Kidney (tissue), 14 donors: ENCODE measurements around the gene SLCO4A1. TPM values are rescaled to one million over a fixed set of nuclear protein-coding genes. Genes with fewer than 3 reads are reported as not detected.
A peak's percentile ranks its signal among the peaks of the same experiment; 100 is the strongest.

Source experiments
- DNase-seq, 5 donors: peaks; one replicate each; pipeline ENCODE4 v3.0.0-alpha.2; 2013 to 2020
- FAIRE-seq: peaks from 2 replicates; lab custom pipeline; 2012; peaks lifted over from hg19 to GRCh38; lab: Jason Lieb, UNC
- H3K27ac ChIP-seq, 2 donors: one replicate each; pipeline ENCODE4 v1.7.0; 2013; ENCODE audit warnings: low read depth in 2 of 2, low read length in 2 of 2, inconsistent platforms in 1 of 2
- H3K27me3 ChIP-seq: one replicate; pipeline ENCODE4 v1.7.1; 2013; ENCODE audit warnings: low read length, inconsistent platforms; ENCODE audit not compliant: control insufficient read depth, insufficient read depth
- H3K36me3 ChIP-seq, 3 donors: one replicate each; pipeline versions ENCODE4 v1.7.0 to v1.7.1; 2013; ENCODE audit warnings: low read length in 3 of 3, control low read depth in 1 of 3, inconsistent platforms in 1 of 3; ENCODE audit not compliant: insufficient read depth in 3 of 3, control insufficient read depth in 2 of 3
- H3K4me1 ChIP-seq, 3 donors: one replicate each; pipeline versions ENCODE4 v1.7.0 to v1.7.1; 2013; ENCODE audit warnings: low read length in 3 of 3, inconsistent platforms in 1 of 3, low read depth in 1 of 3; ENCODE audit not compliant: control insufficient read depth in 2 of 3, insufficient read depth in 2 of 3
- H3K4me3 ChIP-seq, 3 donors: one replicate each; pipeline versions ENCODE4 v1.7.0 to v1.8.1; 2013; ENCODE audit warnings: low read length in 3 of 3, control low read depth in 1 of 3, inconsistent platforms in 1 of 3
- H3K9ac ChIP-seq, 3 donors: one replicate each; pipeline versions ENCODE4 v1.7.0 to v1.7.1; 2013; ENCODE audit warnings: low read length in 3 of 3, control low read depth in 1 of 3, inconsistent platforms in 1 of 3
- H3K9me3 ChIP-seq, 3 donors: one replicate each; pipeline versions ENCODE4 v1.7.0 to v1.7.1; 2013; ENCODE audit warnings: low read length in 3 of 3, control low read depth in 1 of 3, inconsistent platforms in 1 of 3; ENCODE audit not compliant: control insufficient read depth in 2 of 3, insufficient read depth in 1 of 3
- CTCF ChIP-seq: IDR thresholded peaks from 3 replicates; pipeline ENCODE4 v1.5.1; 2012; ENCODE audit warnings: mild to moderate bottlenecking, moderate library complexity, borderline replicate concordance; ENCODE audit not compliant: insufficient read depth; ENCODE audit errors: extremely low read depth
- intact Hi-C: fragments of 100-400 bp; cut with DNase I; formaldehyde crosslinking; loops from one replicate; pipeline ENCODE4 v1.11.1; 2022
- polyA plus RNA-seq: library from polyadenylated mRNA; stranded (reverse); fragments of 350-450 nt; fragmentation: Illumina TruSeq; extraction: RNeasy Lipid Tissue Mini Kit (QIAGEN cat#74804); gene quantifications from one replicate; pipeline ENCODE4 v1.2.3, GENCODE V29; 2014; ENCODE audit warnings: low read depth, low replicate concordance; ENCODE audit not compliant: insufficient read depth
- total RNA-seq: library from RNA; stranded (reverse); fragmentation: NEBNext Ultra II Directional; extraction: Animal tissue kit (Norgen Biotek cat#: 25700); gene quantifications from one replicate; pipeline ENCODE4 v1.2.1, GENCODE V29; 2021
- donor health status: control.
- donor health status: control.
- donor health status: control.
- donor health status: control.
- donor health status: control.
- donor health status: DM: yes; HTN: yes; CAD: no.
- donor health status: Normal renal cell carcinoma (clear cell type).

SLCO4A1 gene
- total and polyA plus RNA-seq, 2 donors from 2014 or later: 12.4 to 80.3 TPM

- H3K36me3 ChIP-seq: no peaks in the 10 kb centered on the region
- no peak overlapping the region for H3K9ac ChIP-seq
- peaks cover 10% of the 10 kb centered on the region for H3K27me3 ChIP-seq
- no peak overlapping the region for H3K4me3 ChIP-seq
- FAIRE-seq (no peak), DNase-seq (peak in 4 of 5 donors; percentile 62 to 73 (median 64))
- intact Hi-C loops: no loop called here
- TF ChIP-seq CTCF: no peak
- no peak overlapping the region for H3K27ac ChIP-seq
- no peaks in the 10 kb centered on the region for H3K9me3 ChIP-seq
- H3K4me1 ChIP-seq: peaks cover 0 to 4% (median 0%) of the 10 kb centered on the region in 3 donors
These were observed 65.1 kb downstream of the SLCO4A1 start for GRCh38 chr20:62707276-62707920.

DNA sequence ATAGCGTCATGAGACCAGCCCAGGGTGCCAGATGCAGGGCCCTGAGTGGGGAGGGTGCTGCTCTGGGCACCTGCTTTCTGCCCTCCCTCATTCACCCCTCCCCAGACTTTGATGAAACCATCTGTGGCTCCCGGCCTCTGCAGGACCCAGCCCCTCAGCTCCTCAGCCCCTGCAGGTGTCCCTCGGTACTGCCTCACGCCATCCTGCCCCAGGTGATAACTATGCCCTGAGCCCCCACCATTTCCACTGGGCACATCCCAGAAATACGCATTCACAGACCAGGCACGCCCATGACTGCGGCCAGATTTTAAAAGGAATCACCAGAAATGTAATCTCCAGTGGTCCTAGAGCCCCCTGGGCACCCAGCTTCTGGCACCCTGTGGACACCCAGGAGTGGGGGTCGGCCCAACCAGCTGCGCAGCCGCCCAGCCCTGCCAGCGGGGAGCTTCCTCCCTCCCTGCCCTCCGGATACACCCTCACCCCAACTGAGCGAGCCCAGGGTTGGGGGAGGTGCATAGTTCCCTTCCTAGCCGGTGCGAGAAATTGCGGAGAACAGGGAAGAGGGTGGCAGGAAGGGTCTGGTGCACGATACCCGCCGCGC lies 65.7 kb downstream of the SLCO4A1 start:
- no peak for FAIRE-seq

GRCh38 chr20:62708591-62709536 lies 66.6 kb downstream of the SLCO4A1 start, which contains the start of gene NTSR1:
Gene NTSR1, plus strand, starts transcription at chr20:62708836. Its CDS starts 372 bp downstream, at chr20:62709208.
- Histone ChIP-seq H3K27me3 (peaks cover 10% of the 10 kb centered on the region), H3K9ac (no peak within 1 kb of the TSS), H3K36me3 (no peaks in the 10 kb centered on the region), H3K9me3 (no peaks in the 10 kb centered on the region), H3K4me3 (no peak within 1 kb of the TSS), H3K4me1 (peaks cover 0 to 4% (median 0%) of the 10 kb centered on the region in 3 donors), H3K27ac (no peak within 1 kb of the TSS)
- no peak for TF ChIP-seq CTCF
- intact Hi-C loops: no loop called here
- peak in 2 of 5 donors; percentile 32 to 56 for DNase-seq
- no peak for FAIRE-seq

More for the DNA sequence above, 65.7 kb downstream of the SLCO4A1 start:
- TF ChIP-seq CTCF: no peak
- H3K9ac ChIP-seq: no peak overlapping the region
- H3K4me1 ChIP-seq: peaks cover 0 to 4% (median 0%) of the 10 kb centered on the region in 3 donors
- peak in 2 of 5 donors; percentile 39 to 54 for DNase-seq
- H3K27ac ChIP-seq: no peak overlapping the region
- intact Hi-C loops: no loop called here
- no peak overlapping the region for H3K4me3 ChIP-seq
- no peaks in the 10 kb centered on the region for H3K36me3 ChIP-seq
- H3K9me3 ChIP-seq: no peaks in the 10 kb centered on the region
- H3K27me3 ChIP-seq: peaks cover 10% of the 10 kb centered on the region
